ENCODE measurements around the gene SETX.
"Not testable (repeated sequence)": the region's sequence is repeated elsewhere in the genome, so short reads cannot be mapped to it uniquely, and the experiment has no call there.

The SETX gene

DNA sequence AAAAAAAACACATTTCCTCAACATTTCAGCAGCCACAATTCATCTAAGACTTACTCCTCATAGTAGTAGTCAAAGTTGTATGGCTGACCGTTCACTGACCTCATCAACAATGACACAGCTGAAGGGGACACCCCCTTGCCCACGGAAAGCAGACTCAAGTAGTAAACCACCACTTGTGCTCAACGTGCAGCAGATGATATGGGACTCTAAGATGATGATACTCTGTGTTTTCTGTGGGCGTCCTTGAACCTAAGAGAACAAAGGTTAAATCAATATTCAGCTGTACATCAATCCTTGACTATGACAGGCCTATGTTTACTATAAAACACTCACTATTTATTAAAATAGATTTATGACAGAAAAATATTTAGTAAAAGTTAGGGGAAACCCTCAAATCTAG is 71.6 kb downstream of the SETX start:
- DNase-seq (ENCODE audit: low spot score), result no peak

DNA sequence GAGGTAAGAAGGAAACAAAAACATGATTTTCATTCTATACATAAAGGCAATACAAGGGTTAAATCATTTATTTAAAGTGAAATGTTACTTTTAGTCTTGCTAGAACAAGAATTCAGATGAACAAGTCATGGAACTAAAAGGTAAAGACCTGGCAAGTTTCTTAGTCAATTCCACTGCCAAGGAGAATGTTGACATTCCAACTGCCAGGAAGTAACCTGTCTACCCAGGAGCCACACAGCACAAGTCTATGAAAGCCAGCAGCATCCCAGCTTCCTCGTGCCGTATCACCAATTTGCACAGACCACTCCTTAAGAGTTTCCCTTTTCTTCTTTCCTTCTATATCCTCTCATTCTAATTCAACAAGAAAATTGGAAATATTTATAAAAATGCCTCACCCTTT is 79.9 kb downstream of the SETX start:
- no peak for DNase-seq (ENCODE audit: low spot score)

DNA sequence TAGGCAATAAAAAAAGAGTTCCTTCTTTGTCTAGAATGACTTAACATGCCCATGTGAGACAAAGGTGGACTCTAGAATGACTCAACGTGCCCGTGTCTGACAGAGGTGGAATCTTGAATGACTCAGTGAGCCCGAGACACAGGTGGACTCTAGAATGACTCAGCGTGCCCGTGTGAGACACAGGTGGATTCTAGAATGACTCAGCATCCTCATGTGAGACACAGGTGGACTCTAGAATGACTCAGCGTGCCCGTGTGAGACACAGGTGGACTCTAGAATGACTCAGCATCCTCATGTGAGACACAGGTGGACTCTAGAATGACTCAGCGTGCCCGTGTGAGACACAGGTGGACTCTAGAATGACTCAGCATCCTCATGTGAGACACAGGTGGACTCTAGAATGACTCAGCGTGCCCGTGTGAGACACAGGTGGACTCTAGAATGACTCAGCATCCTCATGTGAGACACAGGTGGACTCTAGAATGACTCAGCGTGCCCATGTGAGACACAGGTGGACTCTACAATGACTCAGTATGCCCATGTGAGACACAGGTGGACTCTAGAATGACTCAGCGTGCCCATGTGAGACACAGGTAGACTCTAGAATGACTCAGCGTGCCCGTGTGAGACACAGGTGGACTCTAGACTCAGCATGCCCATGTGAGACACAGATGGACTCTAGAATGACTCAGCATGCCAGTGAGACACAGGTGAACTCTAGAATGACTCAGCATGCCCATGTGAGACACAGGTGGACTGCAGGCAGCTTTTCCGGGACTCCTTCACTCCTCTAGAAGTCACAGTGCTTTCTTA is 84.9 kb downstream of the SETX start:
- DNase-seq (ENCODE audit: low spot score), result not testable (repeated sequence)

DNA sequence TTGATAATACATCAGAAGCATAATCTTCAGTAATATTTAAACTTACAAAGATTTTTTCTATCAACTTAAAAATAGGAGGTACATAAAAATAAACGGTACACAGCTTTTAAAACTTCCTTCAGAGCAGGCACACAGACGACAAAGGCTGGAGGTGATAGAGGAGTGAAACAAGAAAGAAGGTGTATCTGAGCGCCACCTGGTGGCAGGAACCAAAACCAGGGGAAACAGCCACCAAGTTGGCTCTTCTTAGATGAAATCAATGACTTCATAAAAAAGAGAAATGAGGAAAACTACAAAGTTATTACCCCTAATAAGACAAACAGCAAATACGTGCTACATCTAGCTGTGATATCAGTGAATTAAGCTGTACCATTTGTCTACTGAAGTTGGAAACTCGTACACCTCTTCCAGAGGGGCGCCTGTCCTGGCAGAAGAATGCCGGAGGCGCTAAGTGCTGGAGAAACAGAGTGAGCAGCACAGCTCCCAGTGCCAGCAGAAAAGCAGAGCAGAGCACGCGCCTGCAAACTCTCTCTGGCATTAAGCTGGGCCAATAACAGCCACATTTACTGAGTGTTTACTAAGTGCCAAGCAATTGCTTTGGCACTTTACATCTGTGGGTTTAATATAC is 85.9 kb downstream of the SETX start:
- peak; percentile 44 for DNase-seq (ENCODE audit: low spot score)

DNA sequence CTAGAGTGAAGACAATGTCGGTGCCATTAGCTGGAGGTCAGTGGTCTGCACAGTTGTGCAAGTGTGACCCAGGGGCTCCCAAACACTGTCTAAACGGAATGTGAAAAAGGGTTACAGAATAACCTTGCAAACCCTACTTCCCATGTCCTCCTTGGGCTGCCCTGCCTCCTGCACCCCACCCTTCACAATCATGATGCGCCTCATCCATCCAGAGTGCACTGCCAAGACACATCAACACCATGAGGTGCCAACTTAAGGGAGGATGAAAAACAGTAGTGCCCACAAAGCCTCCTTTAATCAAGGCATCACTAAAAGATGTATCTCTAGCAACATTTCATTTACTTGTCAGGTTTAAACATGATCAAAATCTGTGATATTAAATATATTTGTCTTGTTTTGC is 87.1 kb downstream of the SETX start:
- no peak for DNase-seq (ENCODE audit: low spot score)

DNA sequence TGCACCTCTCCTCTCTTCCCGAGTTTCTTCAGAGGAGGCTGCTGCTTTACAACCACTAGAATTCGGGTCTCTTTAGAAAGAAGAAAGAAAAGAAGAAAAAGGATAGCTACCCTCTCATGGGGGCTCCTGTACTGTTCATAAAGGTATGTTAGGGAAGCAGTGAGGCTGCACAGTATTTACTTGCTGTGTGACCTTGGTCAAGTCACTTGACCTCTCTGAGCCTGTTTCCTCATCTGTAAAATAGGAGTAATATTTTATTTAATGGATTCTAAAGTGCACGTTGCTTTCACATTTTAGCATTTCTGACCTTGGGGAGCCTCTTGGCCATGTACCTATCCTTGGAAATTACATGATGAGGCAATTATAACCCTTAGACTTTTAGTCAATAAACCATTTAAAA is 88.8 kb downstream of the SETX start:
- DNase-seq (ENCODE audit: low spot score), result no peak

DNA sequence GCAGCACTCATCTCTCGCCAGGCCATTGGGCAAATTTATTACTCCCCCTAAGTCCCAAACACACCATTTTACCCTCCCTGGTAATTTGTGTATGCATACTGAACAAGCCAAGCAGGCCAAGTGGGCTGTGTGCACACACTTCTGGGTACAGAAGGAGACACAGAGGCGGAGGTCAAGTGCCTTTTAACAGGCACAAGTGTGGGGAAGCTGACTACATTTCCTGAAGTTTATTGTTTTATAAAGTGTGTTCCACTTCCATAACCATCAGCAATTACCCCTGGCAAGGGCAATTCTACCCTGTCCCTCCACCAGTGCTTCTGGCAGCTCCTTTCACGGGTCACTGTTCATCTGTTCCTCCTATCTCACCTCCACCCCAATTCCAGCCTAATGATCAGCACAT is 93.9 kb downstream of the SETX start:
- DNase-seq (ENCODE audit: low spot score), result no peak

DNA sequence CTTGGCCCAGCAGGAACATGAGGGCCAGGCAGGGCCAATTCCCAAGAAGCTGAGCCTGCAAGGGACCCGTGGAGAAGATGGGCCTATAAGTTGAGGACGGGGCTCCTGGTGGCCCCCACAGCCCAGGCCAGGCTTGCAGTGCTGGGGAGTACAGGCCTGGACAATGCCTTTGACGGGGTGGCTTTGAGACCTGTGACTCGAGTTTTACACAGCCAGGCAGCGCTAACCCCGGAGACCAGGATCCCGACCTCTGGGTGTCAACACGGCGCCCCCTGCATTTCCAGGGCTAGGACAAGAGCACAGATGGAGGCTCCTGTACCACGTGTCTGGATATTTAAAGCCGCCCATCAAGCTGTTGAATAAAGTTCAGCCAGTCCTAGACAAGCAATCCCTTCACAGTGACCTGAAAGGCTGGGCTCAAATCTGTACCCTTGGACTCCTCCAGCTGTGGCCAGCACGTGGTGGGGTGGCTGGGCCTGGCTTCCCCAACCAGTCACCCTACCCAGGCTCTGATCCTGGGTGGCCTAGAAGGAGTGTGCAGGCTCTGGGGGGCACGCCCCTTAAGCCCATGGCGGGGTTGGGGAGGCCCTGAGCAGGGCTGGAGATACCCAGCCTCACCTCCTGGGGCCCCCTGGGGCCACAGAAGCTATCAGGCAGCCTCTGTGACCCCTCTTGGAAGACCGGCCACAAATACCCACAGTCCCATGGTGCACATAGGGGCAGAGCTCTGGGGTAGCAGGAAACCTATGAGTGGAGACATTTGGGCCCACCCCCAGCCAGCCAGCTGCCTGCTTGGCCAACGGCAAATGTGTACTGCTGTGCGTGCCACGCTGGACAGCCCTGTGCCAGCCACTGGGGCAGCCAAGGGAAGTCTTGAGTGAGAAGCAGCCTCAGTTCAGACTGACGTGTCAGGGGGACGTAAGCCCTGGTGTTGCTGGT is 104.2 kb downstream of the SETX start:
- no peak for DNase-seq (ENCODE audit: low spot score)

DNA sequence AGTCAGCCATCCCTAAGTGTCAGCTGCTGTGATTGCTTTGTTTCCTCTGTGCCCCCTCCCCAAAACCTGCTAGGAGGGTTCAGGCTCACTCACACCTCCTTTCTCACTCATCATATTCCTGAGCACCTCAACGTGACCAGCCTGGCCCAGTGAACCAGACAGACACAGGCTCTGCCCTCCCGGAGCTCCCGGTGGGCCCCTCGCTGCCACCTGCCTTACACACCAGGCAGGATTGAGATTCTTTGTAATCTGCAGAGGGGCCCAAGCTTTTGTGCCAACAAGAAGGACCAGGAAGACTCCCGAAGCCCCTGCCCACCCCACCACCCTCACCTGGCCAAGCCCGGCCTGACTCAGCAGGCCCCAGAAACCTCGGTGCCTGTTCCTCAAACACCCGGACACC is 105.1 kb downstream of the SETX start:
- DNase-seq (ENCODE audit: low spot score), result no peak

DNA sequence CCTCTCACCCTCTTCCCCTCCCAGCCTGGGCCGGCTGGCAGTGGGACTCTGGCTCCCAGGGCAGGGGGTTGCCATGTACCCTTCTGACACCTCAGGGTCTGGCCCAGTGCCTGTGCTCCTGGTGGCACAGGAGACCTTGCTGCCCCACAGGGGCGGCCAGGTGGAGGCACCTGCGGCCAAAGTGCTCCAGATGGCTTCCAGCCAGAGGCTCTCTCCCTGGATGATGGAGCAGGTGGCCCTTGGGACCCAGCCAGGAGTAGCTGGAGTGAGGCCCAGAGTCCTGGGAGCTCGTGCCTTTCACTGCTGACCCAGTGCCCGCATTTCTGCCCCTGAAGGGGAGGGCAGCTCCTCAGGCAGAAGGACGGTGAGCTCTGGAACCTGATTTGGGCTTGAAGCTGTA is 105.7 kb downstream of the SETX start:
- no peak for DNase-seq (ENCODE audit: low spot score)

DNA sequence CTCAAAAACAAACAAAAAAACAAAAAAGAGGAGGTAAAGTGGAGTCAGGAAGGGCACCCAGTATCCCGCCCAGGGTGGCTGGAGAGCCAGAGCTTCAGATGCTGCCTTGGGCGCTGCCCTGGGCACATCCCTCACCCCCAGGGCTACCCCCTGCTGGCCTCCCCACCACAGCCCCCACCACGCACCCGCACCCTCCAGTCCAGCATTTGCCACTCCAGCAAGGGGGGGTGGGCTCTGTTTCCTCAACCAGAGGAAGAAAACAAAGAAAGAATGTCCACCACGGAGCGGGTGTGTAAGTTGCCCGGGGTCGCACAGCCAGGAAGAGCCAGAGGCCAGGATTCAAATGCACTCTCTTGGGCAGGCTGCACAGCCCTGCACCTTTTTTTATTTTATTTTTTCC is 106.8 kb downstream of the SETX start:
- DNase-seq (ENCODE audit: low spot score), result no peak

DNA sequence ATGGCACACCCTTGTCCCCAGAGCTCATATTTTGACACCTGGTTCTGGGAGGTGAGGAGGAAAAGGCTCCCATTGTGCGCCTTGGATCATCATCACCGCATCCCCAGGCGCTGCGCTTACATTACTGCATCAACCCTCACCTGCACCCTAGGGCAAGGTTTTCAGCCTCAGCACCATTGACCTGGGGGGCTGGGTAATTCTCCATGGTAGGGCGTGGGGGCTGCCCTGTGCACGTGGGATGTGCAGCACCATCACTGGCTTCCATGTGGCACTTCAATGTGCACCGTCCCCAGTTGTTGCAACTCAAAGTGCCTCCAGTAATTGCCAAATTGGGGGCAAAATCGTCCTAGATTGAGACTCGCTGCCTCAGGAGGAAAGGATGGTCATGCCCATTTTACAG is 109.3 kb downstream of the SETX start:
- no peak for DNase-seq (ENCODE audit: low spot score)

DNA sequence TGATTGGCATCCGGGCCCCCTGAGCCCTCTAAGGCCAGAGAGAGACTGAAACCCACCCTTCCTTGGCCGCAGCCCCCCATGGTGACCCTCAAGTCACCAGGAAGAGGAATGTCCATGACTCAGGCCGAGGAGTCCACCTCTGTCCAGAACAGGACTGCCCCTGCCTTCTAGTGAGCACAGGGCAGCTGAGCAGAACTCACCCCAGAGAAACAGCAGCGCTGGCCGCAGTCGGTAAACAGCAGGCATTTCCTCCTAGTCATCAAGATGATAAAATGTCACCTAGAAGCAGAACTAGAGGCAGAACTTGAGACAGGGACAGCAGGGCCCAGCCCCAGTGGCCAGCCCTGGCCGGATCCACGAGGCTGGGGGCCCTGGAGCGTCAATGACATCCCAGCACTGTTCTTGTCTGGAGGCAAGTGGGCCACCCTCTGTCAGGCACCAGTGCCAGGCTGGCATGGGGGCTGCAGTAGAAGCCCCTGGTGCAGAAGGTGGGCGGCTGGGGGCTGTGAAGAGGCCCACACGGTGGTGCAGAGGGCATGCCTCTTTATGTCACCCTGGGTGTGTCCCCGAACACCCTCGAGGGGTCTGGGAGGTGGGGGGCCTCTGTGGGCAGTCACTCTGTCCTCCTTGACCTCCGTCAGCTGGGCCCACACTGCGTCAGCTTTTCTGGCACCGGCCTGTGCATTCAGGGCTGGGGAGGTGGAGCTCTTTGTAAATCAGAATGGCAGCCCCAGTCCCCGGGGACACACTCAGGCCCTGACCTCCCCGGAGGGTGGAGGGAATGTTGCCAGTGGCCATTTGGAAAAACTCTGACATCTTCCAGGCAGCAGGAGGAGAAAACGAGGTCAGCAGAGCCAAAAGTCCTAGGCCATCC is 110.0 kb downstream of the SETX start:
- DNase-seq (ENCODE audit: low spot score), result no peak

DNA sequence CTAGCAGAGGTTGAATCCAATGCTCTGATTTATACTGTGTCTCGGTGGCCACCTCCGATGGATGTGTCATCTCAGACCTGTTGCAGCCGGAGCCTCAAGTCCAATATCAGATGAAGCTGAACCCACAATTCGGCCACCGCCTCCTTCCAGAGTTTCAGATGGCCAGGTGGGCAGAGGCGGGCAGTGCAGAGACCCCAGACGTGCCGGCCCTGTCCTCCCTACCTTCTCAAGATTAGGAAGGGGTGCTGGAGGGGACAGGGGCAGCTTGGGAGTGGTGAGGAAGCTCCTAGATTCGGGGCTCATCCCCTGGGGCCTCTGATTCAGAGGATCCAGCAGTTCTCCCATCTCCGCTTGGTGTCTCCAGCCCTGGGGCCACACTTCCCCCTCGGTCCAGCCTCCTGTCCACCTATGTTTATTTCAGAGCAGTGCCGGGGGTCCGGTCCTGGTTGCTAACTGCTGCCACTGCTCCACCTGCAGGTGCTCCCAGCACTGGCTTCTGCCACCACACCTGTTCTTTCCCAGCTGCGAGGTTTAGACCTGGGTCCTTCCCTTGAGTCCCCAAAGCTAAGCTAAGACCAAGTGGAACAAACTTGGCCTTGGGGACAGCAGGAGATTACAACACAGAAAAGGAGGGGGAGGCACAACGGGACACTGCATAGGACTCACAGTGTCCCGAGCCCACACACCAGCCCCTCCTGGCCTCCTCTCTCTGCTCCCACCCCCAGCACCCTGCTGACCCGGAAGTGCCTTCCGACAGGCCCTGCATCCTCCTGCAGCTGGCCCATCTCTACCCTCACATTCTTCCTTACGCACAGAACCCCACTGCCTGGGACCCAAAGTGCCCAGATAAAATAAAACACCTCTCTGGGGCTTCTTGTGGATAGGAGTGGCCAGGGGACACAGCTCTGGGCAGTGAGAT is 111.4 kb downstream of the SETX start:
- DNase-seq (ENCODE audit: low spot score), result no peak

DNA sequence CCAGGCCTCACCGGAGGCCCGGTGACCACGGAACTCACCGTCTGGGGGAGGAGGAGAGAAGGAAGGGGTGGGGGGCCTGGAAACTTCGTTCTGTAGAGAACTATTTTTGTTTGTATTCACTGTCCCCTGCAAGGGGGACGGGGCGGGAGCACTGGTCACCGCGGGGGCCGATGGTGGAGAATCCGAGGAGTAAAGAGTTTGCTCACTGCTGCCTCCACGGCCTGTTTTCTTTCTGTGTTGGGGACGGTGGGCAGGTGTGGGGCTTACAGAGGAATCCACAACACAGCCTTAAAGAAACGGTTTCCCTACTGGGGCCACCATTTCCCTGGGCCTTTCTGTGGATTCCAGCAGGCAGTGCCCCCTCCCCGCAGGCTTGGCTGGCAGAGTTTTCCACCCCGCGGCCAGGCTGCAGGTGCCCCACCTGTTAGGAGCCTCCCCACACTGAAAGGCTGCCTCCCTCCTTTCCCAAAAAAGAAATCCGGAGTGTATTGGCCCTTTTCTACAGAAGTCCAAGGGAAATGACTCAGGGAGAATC is 112.1 kb downstream of the SETX start:
- DNase-seq (ENCODE audit: low spot score), result no peak

DNA sequence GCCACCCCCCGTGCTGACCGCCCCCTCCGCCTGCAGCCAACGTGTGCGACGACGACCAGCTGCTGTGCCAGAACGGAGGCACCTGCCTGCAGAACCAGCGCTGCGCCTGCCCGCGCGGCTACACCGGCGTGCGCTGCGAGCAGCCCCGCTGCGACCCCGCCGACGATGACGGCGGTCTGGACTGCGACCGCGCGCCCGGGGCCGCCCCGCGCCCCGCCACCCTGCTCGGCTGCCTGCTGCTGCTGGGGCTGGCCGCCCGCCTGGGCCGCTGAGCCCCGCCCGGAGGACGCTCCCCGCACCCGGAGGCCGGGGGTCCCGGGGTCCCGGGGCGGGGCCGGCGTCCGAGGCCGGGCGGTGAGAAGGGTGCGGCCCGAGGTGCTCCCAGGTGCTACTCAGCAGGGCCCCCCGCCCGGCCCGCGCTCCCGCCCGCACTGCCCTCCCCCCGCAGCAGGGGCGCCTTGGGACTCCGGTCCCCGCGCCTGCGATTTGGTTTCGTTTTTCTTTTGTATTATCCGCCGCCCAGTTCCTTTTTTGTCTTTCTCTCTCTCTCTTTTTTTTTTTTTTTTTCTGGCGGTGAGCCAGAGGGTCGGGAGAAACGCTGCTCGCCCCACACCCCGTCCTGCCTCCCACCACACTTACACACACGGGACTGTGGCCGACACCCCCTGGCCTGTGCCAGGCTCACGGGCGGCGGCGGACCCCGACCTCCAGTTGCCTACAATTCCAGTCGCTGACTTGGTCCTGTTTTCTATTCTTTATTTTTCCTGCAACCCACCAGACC is 112.8 kb downstream of the SETX start:
- no peak for DNase-seq (ENCODE audit: low spot score)

DNA sequence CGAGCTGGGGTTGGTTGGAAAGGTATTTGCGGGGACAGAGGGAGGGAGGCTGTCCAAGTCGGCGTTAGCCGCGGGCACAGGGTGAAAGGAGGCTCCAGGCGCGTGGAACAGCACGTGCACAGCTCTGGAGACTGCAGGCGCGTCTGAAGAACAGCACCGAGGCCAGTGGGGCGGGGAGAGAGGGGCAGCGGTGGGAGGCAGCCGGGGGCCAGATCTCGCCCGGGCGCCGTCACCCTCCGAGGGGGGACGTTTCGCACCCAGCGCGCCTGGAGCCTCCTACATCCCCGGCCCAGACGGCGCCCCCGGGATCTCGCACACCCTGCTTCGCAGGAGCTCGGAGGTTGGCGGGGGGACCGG is 113.3 kb downstream of the SETX start:
- DNase-seq (ENCODE audit: low spot score), result no peak

DNA sequence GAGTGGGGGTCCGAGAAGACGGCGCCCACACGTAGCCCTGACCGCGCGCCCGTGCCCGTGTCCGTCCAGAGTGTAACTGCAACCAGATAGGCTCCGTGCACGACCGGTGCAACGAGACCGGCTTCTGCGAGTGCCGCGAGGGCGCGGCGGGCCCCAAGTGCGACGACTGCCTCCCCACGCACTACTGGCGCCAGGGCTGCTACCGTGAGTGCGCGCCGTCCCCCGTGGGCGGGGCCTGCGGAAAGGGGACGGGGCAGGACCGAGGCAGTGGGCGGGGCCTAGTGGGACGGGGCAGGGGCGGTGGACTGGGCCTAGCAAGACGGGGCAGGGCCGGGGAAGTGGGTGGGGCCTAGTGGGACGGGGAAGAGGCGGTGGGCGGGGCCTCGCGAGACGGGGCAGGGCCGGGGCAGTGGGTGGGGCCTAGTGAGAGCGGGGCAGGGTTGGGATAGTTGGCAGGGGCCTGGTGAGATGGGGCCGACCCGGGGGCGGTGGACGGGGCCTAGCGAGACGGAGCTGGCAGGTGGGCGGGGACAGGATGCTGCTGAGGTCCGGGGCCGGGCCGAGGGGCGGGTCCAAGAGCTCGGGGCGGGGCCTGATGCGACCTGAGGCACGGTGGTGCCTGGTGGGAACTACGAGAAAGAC is 113.8 kb downstream of the SETX start:
- peak; percentile 70 for DNase-seq (ENCODE audit: low spot score)

Measured in kidney capillary endothelial cell (primary cell).